ENCODE results near the gene HLA-DPB1.

The HLA-DPB1 gene

DNA sequence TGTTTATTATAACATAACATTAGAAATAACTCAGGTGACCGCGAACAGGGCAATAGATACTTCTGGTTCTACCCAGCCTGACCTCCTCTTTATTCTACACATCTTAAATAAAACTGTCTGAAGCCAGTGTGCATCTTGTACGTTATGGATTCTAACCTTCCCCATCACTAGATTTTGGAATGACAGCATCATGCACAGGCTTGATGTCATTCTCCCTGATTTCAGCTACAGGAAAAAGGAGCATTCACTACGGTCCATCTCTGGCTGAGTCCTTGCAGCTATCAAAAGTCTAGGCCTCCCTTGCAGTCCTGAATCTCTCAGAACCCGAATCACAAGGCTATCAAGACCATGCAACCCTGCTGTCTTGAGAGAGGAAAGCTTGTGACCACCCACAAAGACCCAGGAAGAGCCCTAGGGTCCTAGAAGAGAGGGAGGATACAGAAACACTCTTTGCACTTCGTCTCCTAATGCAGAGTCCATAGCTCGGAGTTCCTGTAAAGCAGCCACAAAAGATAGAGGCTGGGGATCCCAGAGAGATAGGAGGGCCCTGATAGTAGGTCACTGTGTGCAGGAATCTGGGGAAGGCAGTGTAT, 3.2 kb upstream of the HLA-DPB1 start:
- no peak overlapping the region for H3K27ac ChIP-seq
- no peak for TF ChIP-seq ZFX (IDR thresholded peaks at IDR 0.05)

DNA sequence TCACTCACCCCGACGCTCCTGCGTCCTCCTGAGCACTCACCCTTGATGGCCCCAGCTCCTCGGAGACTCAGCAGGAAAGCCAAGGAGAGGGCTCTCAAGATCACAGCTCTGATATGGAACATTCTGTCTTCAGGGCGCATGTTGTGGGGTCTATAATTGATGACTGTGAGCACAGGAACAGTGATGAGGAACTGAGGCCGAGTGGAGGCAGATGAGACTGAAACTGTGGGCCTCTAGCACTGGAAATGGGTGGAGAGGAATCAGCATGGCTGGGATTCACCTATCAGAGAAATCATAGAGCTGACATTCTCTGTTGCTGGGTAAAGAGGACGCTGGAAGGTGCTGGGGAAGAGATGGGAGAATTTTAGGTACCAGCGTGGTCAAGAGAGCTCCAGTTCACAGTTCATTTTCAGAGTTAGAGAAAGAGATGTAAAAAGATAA, 2.3 kb upstream of the HLA-DPB1 start, which contains the start of gene HLA-DPA1:
HLA-DPA1 (minus strand) TSS at position 219 of the 441 bp plus-strand sequence.
- H3K27ac ChIP-seq, result no peak within 1 kb of the TSS
- TF ChIP-seq ZFX (IDR thresholded peaks at IDR 0.05), result no peak
- TF ChIP-seq, protein P1, sequence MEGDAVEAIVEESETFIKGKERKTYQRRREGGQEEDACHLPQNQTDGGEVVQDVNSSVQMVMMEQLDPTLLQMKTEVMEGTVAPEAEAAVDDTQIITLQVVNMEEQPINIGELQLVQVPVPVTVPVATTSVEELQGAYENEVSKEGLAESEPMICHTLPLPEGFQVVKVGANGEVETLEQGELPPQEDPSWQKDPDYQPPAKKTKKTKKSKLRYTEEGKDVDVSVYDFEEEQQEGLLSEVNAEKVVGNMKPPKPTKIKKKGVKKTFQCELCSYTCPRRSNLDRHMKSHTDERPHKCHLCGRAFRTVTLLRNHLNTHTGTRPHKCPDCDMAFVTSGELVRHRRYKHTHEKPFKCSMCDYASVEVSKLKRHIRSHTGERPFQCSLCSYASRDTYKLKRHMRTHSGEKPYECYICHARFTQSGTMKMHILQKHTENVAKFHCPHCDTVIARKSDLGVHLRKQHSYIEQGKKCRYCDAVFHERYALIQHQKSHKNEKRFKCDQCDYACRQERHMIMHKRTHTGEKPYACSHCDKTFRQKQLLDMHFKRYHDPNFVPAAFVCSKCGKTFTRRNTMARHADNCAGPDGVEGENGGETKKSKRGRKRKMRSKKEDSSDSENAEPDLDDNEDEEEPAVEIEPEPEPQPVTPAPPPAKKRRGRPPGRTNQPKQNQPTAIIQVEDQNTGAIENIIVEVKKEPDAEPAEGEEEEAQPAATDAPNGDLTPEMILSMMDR (conservative IDR thresholded peaks at IDR 0.05), result no peak

DNA sequence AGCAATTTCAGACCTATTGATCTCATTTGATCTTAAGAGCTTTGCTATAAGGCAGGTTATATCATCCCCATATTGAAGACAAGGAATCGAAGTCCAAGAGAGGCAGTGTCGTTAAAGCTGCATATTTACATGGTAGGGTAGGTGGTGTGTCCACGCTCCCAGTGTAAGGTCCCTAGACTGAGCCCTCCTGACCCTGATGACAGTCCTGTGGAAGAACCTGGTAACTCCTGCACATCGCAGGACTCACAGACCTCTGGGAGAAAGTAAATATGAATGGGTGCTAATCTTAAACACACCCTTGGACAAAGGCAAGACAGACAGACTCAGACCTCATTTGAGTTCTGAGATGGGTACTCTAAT, 602 bp upstream of the HLA-DPB1 start:
- TF ChIP-seq, protein P1 (conservative IDR thresholded peaks at IDR 0.05), result no peak
- TF ChIP-seq ZFX (IDR thresholded peaks at IDR 0.05), result no peak
- H3K27ac ChIP-seq, result no peak overlapping the region

DNA sequence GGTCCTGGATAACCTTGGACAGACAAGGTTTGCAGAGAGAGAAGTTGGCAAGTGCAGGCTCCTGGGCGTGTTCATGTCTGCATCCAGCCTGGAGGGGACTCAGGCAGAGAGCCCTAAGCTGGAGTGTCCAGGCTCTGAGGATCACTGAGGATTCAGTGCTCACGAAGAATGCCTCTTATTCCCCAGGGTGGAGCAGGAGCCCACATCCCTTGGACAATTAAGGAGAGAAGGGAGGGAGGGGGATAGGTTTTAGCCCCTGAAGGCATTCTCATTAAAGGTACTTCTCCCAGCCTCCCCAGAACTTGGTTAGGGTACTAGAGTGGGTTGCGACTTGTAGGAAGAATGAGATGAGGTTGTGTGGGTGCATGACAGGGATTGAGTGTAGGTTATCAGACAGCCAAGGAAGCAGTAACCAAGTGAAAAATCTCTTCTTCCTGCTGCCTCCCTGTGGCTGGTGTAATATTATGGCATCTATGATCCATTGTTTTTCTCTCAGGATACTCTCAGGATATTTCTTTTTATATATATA, 680 bp downstream of the HLA-DPB1 start:
- H3K27ac ChIP-seq, result no peak overlapping the region
- TF ChIP-seq, protein P1 (conservative IDR thresholded peaks at IDR 0.05), result no peak
- TF ChIP-seq ZFX (IDR thresholded peaks at IDR 0.05), result no peak

DNA sequence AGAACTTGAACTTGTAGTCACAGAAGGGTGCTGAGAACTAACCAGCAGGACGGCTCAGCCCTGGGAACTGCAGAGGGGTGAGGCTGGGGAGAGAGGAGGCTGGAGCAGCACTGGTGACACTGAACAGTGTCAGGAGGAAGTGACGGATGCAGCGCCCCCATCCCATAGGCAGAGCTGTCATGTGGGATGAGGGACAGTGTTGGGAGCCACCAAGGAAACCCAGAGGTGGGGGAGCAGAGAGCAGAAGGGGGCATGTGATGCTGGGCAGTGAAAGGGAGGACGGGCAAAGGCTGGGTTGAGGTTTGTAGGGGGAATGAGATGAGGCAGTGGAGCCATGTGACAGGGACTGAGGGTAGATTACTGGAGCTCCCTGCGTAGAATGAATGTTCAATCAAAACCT, 2.1 kb downstream of the HLA-DPB1 start:
- TF ChIP-seq, protein P1 (conservative IDR thresholded peaks at IDR 0.05), result no peak
- no peak for TF ChIP-seq ZFX (IDR thresholded peaks at IDR 0.05)
- no peak overlapping the region for H3K27ac ChIP-seq

DNA sequence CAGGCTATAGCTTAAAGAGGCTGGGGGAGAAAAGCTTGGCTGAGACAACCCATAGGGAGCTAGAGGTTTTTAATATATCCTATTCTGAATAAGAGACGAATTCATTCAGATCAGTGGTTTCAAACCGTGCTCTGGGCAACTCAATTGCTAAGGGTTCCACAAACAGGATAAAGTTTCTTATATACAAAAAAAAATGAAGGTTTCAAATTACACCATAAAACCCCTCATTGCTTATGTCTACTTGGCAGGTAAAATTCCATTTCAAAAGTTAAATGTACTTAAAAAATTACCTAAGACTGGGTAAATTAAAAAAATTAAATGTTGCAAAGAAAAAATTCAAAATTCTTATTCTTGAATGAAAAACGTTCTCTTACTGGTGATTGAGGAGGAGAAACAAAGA, 2.7 kb downstream of the HLA-DPB1 start:
- no peak overlapping the region for H3K27ac ChIP-seq
- TF ChIP-seq, protein P1 (conservative IDR thresholded peaks at IDR 0.05), result no peak
- no peak for TF ChIP-seq ZFX (IDR thresholded peaks at IDR 0.05)

DNA sequence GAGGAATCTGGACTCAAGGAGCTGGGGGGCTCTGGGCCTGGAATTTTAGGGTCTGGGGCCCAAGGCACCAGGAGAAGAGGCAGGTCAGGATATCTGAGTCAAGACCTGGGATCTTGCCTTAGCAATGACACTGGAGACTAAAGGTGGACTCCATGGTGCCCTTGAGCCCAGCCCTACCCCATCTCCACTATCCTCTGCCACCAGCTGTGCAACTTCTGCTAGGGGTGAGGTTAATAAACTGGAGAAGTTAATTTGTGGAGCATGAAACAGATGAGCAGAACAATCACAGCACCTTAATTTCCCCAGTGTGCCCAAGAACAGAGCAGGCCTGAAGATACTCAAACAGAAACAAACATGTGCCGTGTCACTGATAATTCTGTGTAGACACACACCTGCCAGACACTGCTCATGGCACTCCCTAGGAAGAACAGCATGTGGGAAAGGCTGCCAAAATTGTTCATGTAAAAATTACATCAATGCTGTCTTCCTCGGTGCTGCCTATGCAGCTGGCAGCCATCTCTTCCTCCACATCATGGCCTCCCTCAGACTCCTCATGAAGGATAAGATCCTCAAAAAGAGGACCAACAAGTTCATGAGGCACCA, 3.2 kb downstream of the HLA-DPB1 start:
- H3K27ac ChIP-seq, result no peak overlapping the region
- TF ChIP-seq ZFX (IDR thresholded peaks at IDR 0.05), result no peak
- TF ChIP-seq, protein P1 (conservative IDR thresholded peaks at IDR 0.05), result no peak
